ENCODE data around the gene PSME2. TPM values are rescaled to one million over a fixed set of nuclear protein-coding genes. Genes with fewer than 3 reads are reported as not detected.

The PSME2 gene
- polyA plus RNA-seq, 3 donors = 237 to 593 (median 579) TPM

DNA sequence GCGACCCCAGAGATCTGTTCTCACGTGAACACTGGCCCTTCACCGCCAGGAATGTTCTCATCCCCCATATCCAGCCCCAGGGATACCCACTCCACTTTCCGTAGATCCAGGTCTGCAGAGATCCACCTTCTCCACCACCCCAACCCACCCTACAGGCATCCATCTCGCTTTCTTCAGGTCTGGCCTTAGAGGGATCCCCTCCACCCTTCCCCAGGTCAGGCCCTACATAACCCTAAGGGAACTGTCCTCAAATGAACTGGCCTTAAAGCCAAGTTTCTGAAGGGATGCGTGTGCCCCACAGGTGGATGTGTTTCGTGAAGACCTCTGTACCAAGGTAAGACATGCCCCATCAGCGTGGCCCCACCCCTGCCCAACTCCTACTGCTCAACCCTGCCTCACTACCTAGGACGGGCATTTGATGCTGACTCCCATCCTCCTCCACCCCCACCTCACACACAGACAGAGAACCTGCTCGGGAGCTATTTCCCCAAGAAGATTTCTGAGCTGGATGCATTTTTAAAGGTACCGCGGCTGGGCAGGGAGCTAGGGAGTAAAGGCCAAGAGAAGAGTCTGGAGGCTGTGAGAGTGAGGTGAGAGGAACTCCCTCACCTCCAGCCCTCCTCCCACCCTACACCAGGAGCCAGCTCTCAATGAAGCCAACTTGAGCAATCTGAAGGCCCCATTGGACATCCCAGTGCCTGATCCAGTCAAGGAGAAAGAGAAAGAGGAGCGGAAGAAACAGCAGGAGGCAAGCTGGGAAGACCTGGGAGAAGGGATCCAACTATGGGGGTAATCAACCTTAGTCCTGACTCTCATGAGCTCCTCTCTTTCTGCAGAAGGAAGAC lies 9.5 kb downstream of the PSME2 start:
- peaks cover 54% of the 10 kb centered on the region for H3K4me1 Mint-ChIP-seq
- H3K4me3 ChIP-seq (replicated peaks in 1 of 3; ENCODE audit: low read depth in 2 of 3, low read length in 3 of 3) = peak overlapping the region; percentile 68 to 97 (median 73)
- peak overlapping the region; percentile 88 to 93 for H3K4me3 Mint-ChIP-seq
- no peaks in the 10 kb centered on the region for H3K27me3 ChIP-seq (ENCODE audit: control insufficient read depth in 2 of 2, insufficient read depth in 2 of 2, low read length in 2 of 2)
- DNase-seq = no peak
- no peak for TF ChIP-seq CTCF (IDR thresholded peaks at IDR 0.05)
- H3K9me3 ChIP-seq (replicated peaks in 1 of 2; ENCODE audit: control insufficient read depth in 1 of 2, insufficient read depth in 1 of 2, low read length in 2 of 2) = no peaks in the 10 kb centered on the region
- H4K20me1 ChIP-seq (ENCODE audit: insufficient read depth, low read length) = peaks cover 38% of the 10 kb centered on the region
- WGBS (ENCODE audit: insufficient coverage) = 22% methylated on average over 7 of the region's 13 CpGs
- H3K27ac Mint-ChIP-seq = peak overlapping the region; percentile 83 to 94 (median 91)
- intact Hi-C loops (cut with micrococcal nuclease) = loop anchor here in 1 of 2 donors (10.0 kb wide), 1 partner anchor 98 kb away; the partner anchor contains the start of genes GMPR2 and NEDD8
- peaks cover 0 to 1% (median 0%) of the 10 kb centered on the region in 7 donors for H3K9me3 Mint-ChIP-seq
- H3K79me2 ChIP-seq (ENCODE audit: insufficient read depth, low read length) = peaks cover 51% of the 10 kb centered on the region
- peaks cover 37 to 39% of the 10 kb centered on the region in 2 donors for H3K36me3 Mint-ChIP-seq
- peaks cover 26 to 28% of the 10 kb centered on the region in 2 donors for H3K36me3 ChIP-seq (replicated peaks in 1 of 2; ENCODE audit: control insufficient read depth in 1 of 2, insufficient read depth in 2 of 2, low read length in 2 of 2)
- peak overlapping the region; percentile 10 to 94 for H3K27ac ChIP-seq (ENCODE audit: low read depth in 1 of 2, low read length in 2 of 2)
- peak overlapping the region; percentile 97 for H3K9ac ChIP-seq (ENCODE audit: insufficient read depth, low read length, poor library complexity, severe bottlenecking)
- peaks cover 37 to 49% of the 10 kb centered on the region in 2 donors for H3K4me1 ChIP-seq (ENCODE audit: control insufficient read depth in 1 of 2, insufficient read depth in 2 of 2, low read length in 2 of 2)
- H3K27me3 Mint-ChIP-seq (ENCODE audit: low read depth in 3 of 3) = peaks cover 0 to 1% (median 0%) of the 10 kb centered on the region in 3 donors
- peak overlapping the region; percentile 82 for H3K4me2 ChIP-seq (replicated peaks; ENCODE audit: extremely low read depth, low read length, poor library complexity, severe bottlenecking)
- H2AFZ ChIP-seq (ENCODE audit: insufficient read depth, low read depth, low read length, poor library complexity, severe bottlenecking) = peak overlapping the region; percentile 98

GRCh38 chr14:24135834-24136683 lies 10.4 kb downstream of the PSME2 start, which contains the start of gene PSME1:
TSS of gene PSME1 (plus strand) at chr14:24136194. CDS start at chr14:24136263, 69 bp downstream.
- Histone ChIP-seq H3K27ac (ENCODE audit: low read depth in 1 of 2, low read length in 2 of 2) (peak within 1 kb of the TSS; percentile 10 to 94), H3K4me1 (ENCODE audit: control insufficient read depth in 1 of 2, insufficient read depth in 2 of 2, low read length in 2 of 2) (peaks cover 35 to 44% of the 10 kb centered on the region in 2 donors), H3K27me3 (ENCODE audit: control insufficient read depth in 2 of 2, insufficient read depth in 2 of 2, low read length in 2 of 2) (no peaks in the 10 kb centered on the region), H3K79me2 (ENCODE audit: insufficient read depth, low read length) (peaks cover 51% of the 10 kb centered on the region), H3K4me3 (replicated peaks in 1 of 3; ENCODE audit: low read depth in 2 of 3, low read length in 3 of 3) (peak within 1 kb of the TSS; percentile 68 to 97 (median 73)), H3K36me3 (replicated peaks in 1 of 2; ENCODE audit: control insufficient read depth in 1 of 2, insufficient read depth in 2 of 2, low read length in 2 of 2) (peaks cover 26 to 28% of the 10 kb centered on the region in 2 donors), H4K20me1 (ENCODE audit: insufficient read depth, low read length) (peaks cover 38% of the 10 kb centered on the region), H3K4me2 (replicated peaks; ENCODE audit: extremely low read depth, low read length, poor library complexity, severe bottlenecking) (peak within 1 kb of the TSS; percentile 82), H3K9ac (ENCODE audit: insufficient read depth, low read length, poor library complexity, severe bottlenecking) (peak within 1 kb of the TSS; percentile 97), H3K9me3 (replicated peaks in 1 of 2; ENCODE audit: control insufficient read depth in 1 of 2, insufficient read depth in 1 of 2, low read length in 2 of 2) (no peaks in the 10 kb centered on the region), H2AFZ (ENCODE audit: insufficient read depth, low read depth, low read length, poor library complexity, severe bottlenecking) (peak within 1 kb of the TSS; percentile 98)
- no peak for TF ChIP-seq CTCF (IDR thresholded peaks at IDR 0.05)
- H3K9me3 Mint-ChIP-seq = peaks cover 0 to 1% (median 0%) of the 10 kb centered on the region in 7 donors
- H3K4me3 Mint-ChIP-seq = peak within 1 kb of the TSS; percentile 88 to 94
- DNase-seq = peak; percentile 86 to 89 (median 87)
- H3K36me3 Mint-ChIP-seq = peaks cover 38 to 45% of the 10 kb centered on the region in 2 donors
- H3K4me1 Mint-ChIP-seq = peaks cover 51% of the 10 kb centered on the region
- H3K27me3 Mint-ChIP-seq (ENCODE audit: low read depth in 3 of 3) = peaks cover 0 to 1% (median 0%) of the 10 kb centered on the region in 3 donors
- intact Hi-C loops (cut with micrococcal nuclease) = loop anchor here in 1 of 2 donors (10.0 kb wide), 1 partner anchor 99 kb away; the partner anchor contains the start of genes GMPR2 and NEDD8
- H3K27ac Mint-ChIP-seq = peak within 1 kb of the TSS; percentile 83 to 94 (median 91)
- 0% methylated on average over 60 of the region's 75 CpGs for WGBS (ENCODE audit: insufficient coverage)
